KOPT-K1 (cell line): ENCODE results near the gene INPP4B.

ENCODE experiments used
- H3K27ac ChIP-seq: fragments of 200-600 bp; sonication (generic); 2 replicates; pipeline ENCODE4 v1.5.1; 2016; ENCODE audit warnings: antibody characterized with exemption, mild to moderate bottlenecking, low read depth, low read length; ENCODE audit not compliant: poor library complexity, severe bottlenecking
- H3K36me3 ChIP-seq: fragments of 200-600 bp; sonication (generic); 2 replicates; pipeline ENCODE4 v1.5.1; 2017; ENCODE audit warnings: antibody characterized with exemption, mild to moderate bottlenecking, low read length, moderate library complexity; ENCODE audit not compliant: insufficient read depth
- H3K9me3 ChIP-seq: fragments of 200-600 bp; sonication (generic); 2 replicates; pipeline ENCODE4 v1.5.1; 2017; ENCODE audit warnings: antibody characterized with exemption, low read length, mild to moderate bottlenecking; ENCODE audit not compliant: insufficient read depth, poor library complexity, severe bottlenecking

Gene INPP4B

GRCh38 chr4:142393127-142393526, 453.0 kb downstream of the INPP4B start:
- H3K9me3 ChIP-seq, result peaks cover 13% of the 10 kb centered on the region
- no peaks in the 10 kb centered on the region for H3K36me3 ChIP-seq
- H3K27ac ChIP-seq, result no peak overlapping the region

GRCh38 chr4:142386856-142387255, 459.2 kb downstream of the INPP4B start:
- Histone ChIP-seq H3K27ac (no peak overlapping the region), H3K36me3 (no peaks in the 10 kb centered on the region), H3K9me3 (peaks cover 14% of the 10 kb centered on the region)

GRCh38 chr4:142386449-142386848, 459.7 kb downstream of the INPP4B start:
- Histone ChIP-seq H3K36me3 (no peaks in the 10 kb centered on the region), H3K9me3 (peaks cover 14% of the 10 kb centered on the region), H3K27ac (no peak overlapping the region)

GRCh38 chr4:142383800-142384470, 462.2 kb downstream of the INPP4B start:
- Histone ChIP-seq H3K27ac (no peak overlapping the region), H3K9me3 (peaks cover 5% of the 10 kb centered on the region), H3K36me3 (no peaks in the 10 kb centered on the region)

- Histone ChIP-seq H3K36me3 (no peaks in the 10 kb centered on the region), H3K27ac (no peak overlapping the region), H3K9me3 (peaks cover 5% of the 10 kb centered on the region)
These were observed 462.7 kb downstream of the INPP4B start for GRCh38 chr4:142383354-142383753.

- H3K36me3 ChIP-seq, result no peaks in the 10 kb centered on the region
- no peak overlapping the region for H3K27ac ChIP-seq
- no peaks in the 10 kb centered on the region for H3K9me3 ChIP-seq
These were observed 466.0 kb downstream of the INPP4B start for GRCh38 chr4:142380052-142380602.

- no peaks in the 10 kb centered on the region for H3K36me3 ChIP-seq
- no peaks in the 10 kb centered on the region for H3K9me3 ChIP-seq
- no peak overlapping the region for H3K27ac ChIP-seq
These were observed 466.6 kb downstream of the INPP4B start for GRCh38 chr4:142379277-142380051.

GRCh38 chr4:142378179-142378578, 467.9 kb downstream of the INPP4B start:
- Histone ChIP-seq H3K27ac (no peak overlapping the region), H3K36me3 (no peaks in the 10 kb centered on the region), H3K9me3 (no peaks in the 10 kb centered on the region)

- H3K27ac ChIP-seq, result no peak overlapping the region
- H3K36me3 ChIP-seq, result no peaks in the 10 kb centered on the region
- H3K9me3 ChIP-seq, result no peaks in the 10 kb centered on the region
These were observed 468.6 kb downstream of the INPP4B start for GRCh38 chr4:142377342-142378091.

- no peak overlapping the region for H3K27ac ChIP-seq
- H3K9me3 ChIP-seq, result no peaks in the 10 kb centered on the region
- H3K36me3 ChIP-seq, result no peaks in the 10 kb centered on the region
These were observed 469.9 kb downstream of the INPP4B start for GRCh38 chr4:142376204-142376603.

- Histone ChIP-seq H3K36me3 (no peaks in the 10 kb centered on the region), H3K9me3 (peaks cover 12% of the 10 kb centered on the region), H3K27ac (no peak overlapping the region)
These were observed 472.5 kb downstream of the INPP4B start for GRCh38 chr4:142373610-142374009.

- Histone ChIP-seq H3K9me3 (peaks cover 12% of the 10 kb centered on the region), H3K36me3 (no peaks in the 10 kb centered on the region), H3K27ac (no peak overlapping the region)
These were observed 473.4 kb downstream of the INPP4B start for GRCh38 chr4:142372530-142373260.

GRCh38 chr4:142369141-142369540, 477.0 kb downstream of the INPP4B start:
- H3K9me3 ChIP-seq, result peaks cover 12% of the 10 kb centered on the region
- no peaks in the 10 kb centered on the region for H3K36me3 ChIP-seq
- no peak overlapping the region for H3K27ac ChIP-seq

- Histone ChIP-seq H3K36me3 (no peaks in the 10 kb centered on the region), H3K27ac (no peak overlapping the region)
These were observed 478.5 kb downstream of the INPP4B start for GRCh38 chr4:142367418-142368180.

More at GRCh38 chr4:142367418-142368180, 478.5 kb downstream of the INPP4B start:
- peaks cover 12% of the 10 kb centered on the region for H3K9me3 ChIP-seq
